Tongue (tissue), 2 donors: ENCODE results near the gene CDKN3. TPM values are rescaled to one million over a fixed set of nuclear protein-coding genes. Genes with fewer than 3 reads are reported as not detected.
"Not testable (repeated sequence)": the region's sequence is repeated elsewhere in the genome, so short reads cannot be mapped to it uniquely, and the experiment has no call there.

Experiments used
- DNase-seq: peaks from one replicate; pipeline ENCODE4 v3.0.0-alpha.2; 2015
- total RNA-seq: library from RNA; depleted of rRNA; stranded (reverse); fragments of >200 nt; gene quantifications from one replicate; pipeline ENCODE4 v1.2.3, GENCODE V29; 2014

CDKN3 gene
- total RNA-seq, 1 donor from 2014 or later, result 34.8 TPM

- DNase-seq, result not testable (repeated sequence)
Observed at GRCh38 chr14:54456820-54457608, 60.2 kb downstream of the CDKN3 start.

GRCh38 chr14:54457609-54457996, 60.8 kb downstream of the CDKN3 start:
- no peak for DNase-seq

DNA sequence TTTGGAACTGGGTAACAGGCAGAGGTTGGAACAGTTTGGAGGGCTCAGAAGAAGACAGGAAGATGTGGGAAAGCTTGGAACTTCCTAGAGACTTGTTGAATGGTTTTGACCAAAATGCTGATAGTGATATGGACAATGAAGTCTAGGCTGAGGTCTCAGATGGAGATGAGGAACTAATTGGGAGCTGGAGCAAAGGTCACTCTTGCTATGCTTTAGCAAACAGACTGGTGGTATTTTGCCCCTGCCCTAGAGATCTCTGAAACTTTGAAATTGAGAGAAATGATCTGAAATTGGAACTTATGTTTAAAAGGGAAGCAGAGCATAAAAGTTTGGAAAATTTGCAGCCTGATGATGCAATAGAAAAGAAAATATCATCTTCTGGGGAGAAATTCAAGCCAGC, 61.7 kb downstream of the CDKN3 start:
- DNase-seq, result not testable (repeated sequence)

GRCh38 chr14:54459106-54459505, 62.3 kb downstream of the CDKN3 start:
- no peak for DNase-seq

GRCh38 chr14:54462048-54462447, 65.2 kb downstream of the CDKN3 start:
- no peak for DNase-seq

- DNase-seq, result no peak
Observed at GRCh38 chr14:54465654-54466053, 68.8 kb downstream of the CDKN3 start.

- DNase-seq, result no peak
Observed at GRCh38 chr14:54467280-54467679, 70.5 kb downstream of the CDKN3 start.

Other genes with a start within 250 kb of the CDKN3 start
- gene CNIH1, start 44.4 kb downstream of the CDKN3 start, total RNA-seq, result 230 TPM
- gene GMFB, start 92.0 kb downstream of the CDKN3 start, total RNA-seq, result 84.5 TPM
- 21.0 TPM for gene CGRRF1, start 112.9 kb downstream of the CDKN3 start, total RNA-seq
- gene SAMD4A, start 170.1 kb downstream of the CDKN3 start, total RNA-seq, result 95.8 TPM